Measurements from ENCODE around the gene UNC13B. TPM values are rescaled to one million over a fixed set of nuclear protein-coding genes. Genes with fewer than 3 reads are reported as not detected.

UNC13B gene
- total and polyA plus RNA-seq, 9 of the 15 experiments (the other 6 are each of a cell fraction or from before 2014, with no cell fraction given), result 2.4 to 11.5 (median 8.6) TPM

GRCh38 chr9:35161713-35162604, at the start of gene UNC13B (continued):
- TF ChIP-seq ZBTB49 (CRISPR knock-in tag; IDR thresholded peaks at IDR 0.05; ENCODE audit: borderline replicate concordance), result no peak
- TF ChIP-seq RFX7 (CRISPR knock-in tag; IDR thresholded peaks at IDR 0.05), result no peak
- TF ChIP-seq JUNB (CRISPR knock-in tag; conservative IDR thresholded peaks at IDR 0.05), result no peak
- TF ChIP-seq CC2D1A (IDR thresholded peaks at IDR 0.05), result peak; percentile 9; the same call in 1 of the 2 replicates
- TF ChIP-seq MLLT1 (IDR thresholded peaks at IDR 0.05), result no peak
- TF ChIP-seq PREB (CRISPR knock-in tag; IDR thresholded peaks at IDR 0.05), result no peak
- peak; percentile 80 for TF ChIP-seq EP400 (IDR thresholded peaks at IDR 0.05)
- TF ChIP-seq PCBP2 (IDR thresholded peaks at IDR 0.05; ENCODE audit: low read depth, low read length, poor library complexity, severe bottlenecking), result no peak
- no peak for TF ChIP-seq PKNOX1 (IDR thresholded peaks at IDR 0.05)
- TF ChIP-seq ATF2 (CRISPR knock-in tag; IDR thresholded peaks at IDR 0.05), result no peak
- no peak for TF ChIP-seq STAT6 (CRISPR knock-in tag; IDR thresholded peaks at IDR 0.05)
- no peak for TF ChIP-seq ZNF121 (CRISPR knock-in tag; conservative IDR thresholded peaks at IDR 0.05)
- TF ChIP-seq MEF2D (tag; conservative IDR thresholded peaks at IDR 0.05; ENCODE audit: low read depth), result no peak
- TF ChIP-seq MBD2 (IDR thresholded peaks at IDR 0.05; ENCODE audit: borderline replicate concordance, low read depth), result no peak
- TF ChIP-seq RAD21 (CRISPR knock-in tag; conservative IDR thresholded peaks at IDR 0.05 in 1 of 2, IDR thresholded peaks at IDR 0.05 in 1 of 2), result no peak
